ENCODE results near the gene PVALB. TPM values are rescaled to one million over a fixed set of nuclear protein-coding genes. Genes with fewer than 3 reads are reported as not detected.
A peak's percentile ranks its signal among the peaks of the same experiment; 100 is the strongest.

The PVALB gene
- not detected for total RNA-seq

DNA sequence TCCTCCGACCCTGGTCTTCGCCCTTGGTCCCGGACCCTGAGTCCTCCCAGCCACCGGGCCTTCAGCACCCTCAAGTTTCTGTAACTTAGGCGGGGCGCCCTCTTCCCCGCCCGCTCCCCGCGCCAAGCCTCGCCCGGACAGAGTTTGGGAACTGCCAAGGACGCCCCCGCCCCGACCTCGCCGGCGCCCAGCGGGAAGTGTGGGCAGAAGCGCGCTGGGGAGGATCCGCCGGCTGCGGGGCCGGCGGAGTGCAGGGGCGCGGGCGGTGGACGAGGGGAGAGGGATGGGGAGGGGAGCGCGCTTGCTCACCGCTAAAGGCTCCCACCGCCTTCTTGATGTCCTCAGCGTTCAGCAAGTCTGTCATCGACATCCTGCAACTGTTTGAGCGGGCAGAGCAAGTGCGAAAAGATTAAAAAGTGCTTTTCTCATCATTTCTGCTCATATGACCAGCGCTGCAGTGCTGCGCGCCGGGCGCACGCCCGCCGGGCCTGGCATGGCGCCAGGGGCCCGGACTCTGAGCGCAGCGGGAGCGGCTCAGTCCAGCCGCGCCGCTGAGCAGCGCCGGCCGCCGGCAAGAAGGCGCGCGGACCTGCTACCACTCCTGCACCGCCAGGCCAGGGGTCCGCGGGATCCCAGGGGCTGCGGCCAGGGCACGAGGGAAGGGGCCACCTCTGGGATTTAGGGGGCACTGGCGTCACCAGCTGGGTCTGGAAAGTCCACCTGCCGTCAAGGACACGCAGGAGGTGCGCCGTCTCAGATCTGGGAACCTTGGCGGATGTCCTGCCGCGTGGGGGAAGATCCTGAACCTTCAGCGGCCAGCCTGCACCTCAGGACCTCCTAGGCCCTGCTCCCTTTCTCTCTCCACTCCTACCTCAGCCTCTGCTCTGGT is at the start of gene PVALB:
TSS of gene PVALB (minus strand) at position 400 of the 889 bp plus-strand sequence. CDS start at position 370, 30 bp downstream.
- H3K27me3 Mint-ChIP-seq, result peaks cover 72% of the 10 kb centered on the region
- no peak within 1 kb of the TSS for H3K4me3 Mint-ChIP-seq
- CTCF ChIA-PET, result interaction anchor here (1.1 kb wide), 1 partner anchor 36 kb away, joined by 3 read pairs; no protein-coding TSS in a partner anchor
- no peaks in the 10 kb centered on the region for H3K9me3 Mint-ChIP-seq
- H3K4me1 Mint-ChIP-seq, result peaks cover 2% of the 10 kb centered on the region
- no peak within 1 kb of the TSS for H3K27ac Mint-ChIP-seq
- H3K36me3 Mint-ChIP-seq (ENCODE audit: low read depth), result no peaks in the 10 kb centered on the region
- POLR2A ChIA-PET, result no interaction called here
- DNase-seq, result no peak

DNA sequence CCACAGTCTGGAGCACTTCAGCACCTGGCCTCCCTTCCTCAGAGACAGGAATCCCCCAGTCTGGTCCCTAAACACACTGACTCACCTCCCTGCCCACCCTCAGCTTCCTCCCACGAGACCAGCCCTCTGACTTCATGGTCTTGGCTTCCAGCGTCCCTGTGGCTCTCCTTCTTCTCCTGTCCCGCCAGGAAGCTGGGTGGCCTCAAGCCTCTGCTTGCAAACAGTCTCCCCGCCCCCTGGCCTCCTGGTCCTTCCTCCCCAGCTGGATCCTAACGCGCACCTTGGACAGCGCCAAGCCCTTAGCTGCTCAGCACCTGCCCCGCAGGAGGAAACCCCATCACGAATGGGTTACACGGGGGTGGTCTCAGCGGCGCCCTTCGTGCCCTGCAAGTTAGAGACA is 48.5 kb upstream of the PVALB start:
- CTCF ChIA-PET, result interaction anchor here (2.1 to 3.5 kb wide), 2 partner anchors 9 to 12 kb away, joined by 8 to 23 read pairs; no protein-coding TSS in a partner anchor
- Mint-ChIP-seq H3K4me1 (peaks cover 47% of the 10 kb centered on the region), H3K9me3 (no peaks in the 10 kb centered on the region), H3K36me3 (ENCODE audit: low read depth) (peaks cover 58% of the 10 kb centered on the region), H3K27me3 (no peaks in the 10 kb centered on the region), H3K4me3 (no peak overlapping the region), H3K27ac (no peak overlapping the region)
- POLR2A ChIA-PET, result interaction anchor here (1.3 kb wide), 1 partner anchor 11 kb away, joined by 4 read pairs; no protein-coding TSS in a partner anchor
- no peak for DNase-seq

DNA sequence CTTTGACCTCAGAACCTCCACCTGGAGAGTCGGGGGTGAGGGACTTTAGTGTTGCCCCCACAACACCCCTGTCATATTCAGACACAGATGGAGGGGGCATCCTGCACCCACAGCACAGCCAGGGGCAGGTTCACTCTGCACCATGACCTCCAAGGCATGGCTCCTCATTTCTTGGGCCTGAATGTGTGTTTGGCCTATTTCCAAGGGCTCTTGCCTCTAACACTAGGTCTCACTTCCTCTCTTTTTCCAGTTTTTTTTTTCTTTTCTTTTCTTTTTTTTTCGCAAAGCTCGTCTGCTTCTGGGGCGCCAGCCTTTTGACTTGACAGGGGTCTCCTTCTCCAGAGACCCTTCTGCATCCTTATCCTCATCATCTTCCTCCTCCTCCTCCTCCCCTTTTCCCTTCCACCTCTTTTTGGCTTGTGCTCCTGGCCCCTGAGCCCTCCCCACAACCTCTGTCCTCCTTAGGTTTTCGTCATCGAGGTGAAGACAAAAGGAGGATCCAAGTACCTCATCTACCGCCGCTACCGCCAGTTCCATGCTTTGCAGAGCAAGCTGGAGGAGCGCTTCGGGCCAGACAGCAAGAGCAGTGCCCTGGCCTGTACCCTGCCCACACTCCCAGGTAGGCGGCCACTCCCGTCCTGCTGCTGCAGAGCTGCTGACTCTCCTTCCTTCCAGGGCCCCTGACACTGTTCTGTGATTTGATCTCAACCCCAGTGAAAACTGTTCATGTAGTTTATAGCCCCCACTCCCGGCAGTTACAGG is 47.8 kb upstream of the PVALB start:
- no peak overlapping the region for H3K27ac Mint-ChIP-seq
- H3K4me3 Mint-ChIP-seq, result no peak overlapping the region
- H3K27me3 Mint-ChIP-seq, result no peaks in the 10 kb centered on the region
- POLR2A ChIA-PET, result interaction anchor here (1.3 kb wide), 1 partner anchor 11 kb away, joined by 4 read pairs; no protein-coding TSS in a partner anchor
- H3K9me3 Mint-ChIP-seq, result no peaks in the 10 kb centered on the region
- H3K4me1 Mint-ChIP-seq, result peaks cover 52% of the 10 kb centered on the region
- peaks cover 58% of the 10 kb centered on the region for H3K36me3 Mint-ChIP-seq (ENCODE audit: low read depth)
- CTCF ChIA-PET, result interaction anchor here (1.4 to 3.5 kb wide), 2 partner anchors 8 to 9 kb away, joined by 3 to 23 read pairs; no protein-coding TSS in a partner anchor
- DNase-seq, result no peak

DNA sequence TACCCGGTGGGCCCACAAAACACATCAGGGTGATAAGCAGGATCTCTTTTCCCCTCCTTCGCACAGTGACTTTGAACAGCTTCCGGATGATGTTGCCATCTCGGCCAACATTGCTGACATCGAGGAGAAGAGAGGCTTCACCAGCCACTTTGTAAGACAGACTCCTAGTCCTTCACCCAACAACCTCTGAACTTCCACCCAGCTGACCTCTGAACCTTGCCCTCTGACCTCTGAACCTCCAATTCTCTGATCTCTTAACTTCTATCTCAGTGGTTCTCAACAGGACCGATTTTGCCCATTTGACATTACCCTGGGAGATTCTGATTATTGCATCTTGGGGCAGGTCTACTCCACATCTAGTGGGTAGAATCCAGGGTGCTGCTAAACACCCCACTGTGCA is 47.1 kb upstream of the PVALB start:
- Mint-ChIP-seq H3K36me3 (ENCODE audit: low read depth) (peaks cover 52% of the 10 kb centered on the region), H3K9me3 (no peaks in the 10 kb centered on the region), H3K27ac (no peak overlapping the region), H3K27me3 (no peaks in the 10 kb centered on the region), H3K4me1 (peaks cover 59% of the 10 kb centered on the region), H3K4me3 (no peak overlapping the region)
- CTCF ChIA-PET, result interaction anchor here (1.4 to 3.5 kb wide), 2 partner anchors 7 to 10 kb away, joined by 3 to 23 read pairs; no protein-coding TSS in a partner anchor
- POLR2A ChIA-PET, result no interaction called here
- DNase-seq, result no peak

- Mint-ChIP-seq H3K36me3 (ENCODE audit: low read depth) (peaks cover 51% of the 10 kb centered on the region), H3K27me3 (no peaks in the 10 kb centered on the region), H3K9me3 (no peaks in the 10 kb centered on the region), H3K27ac (no peak overlapping the region), H3K4me1 (peaks cover 65% of the 10 kb centered on the region), H3K4me3 (no peak overlapping the region)
- POLR2A ChIA-PET, result no interaction called here
- CTCF ChIA-PET, result interaction anchor here (1.4 kb wide), 1 partner anchor 10 kb away, joined by 3 read pairs; no protein-coding TSS in a partner anchor
- no peak for DNase-seq
These were observed 46.4 kb upstream of the PVALB start for GRCh38 chr22:36863281-36863680.

- H3K4me3 Mint-ChIP-seq, result peak overlapping the region; percentile 73
- no peak for DNase-seq
- POLR2A ChIA-PET, result interaction anchor here (0.8 to 3.8 kb wide), 14 partner anchors 8 to 333 kb away, joined by 3 to 29 read pairs (median 6); partner anchors contain the start of genes IFT27 and IL2RB
- peaks cover 71% of the 10 kb centered on the region for H3K4me1 Mint-ChIP-seq
- peak overlapping the region; percentile 98 for H3K27ac Mint-ChIP-seq
- no peaks in the 10 kb centered on the region for H3K9me3 Mint-ChIP-seq
- peaks cover 44% of the 10 kb centered on the region for H3K36me3 Mint-ChIP-seq (ENCODE audit: low read depth)
- H3K27me3 Mint-ChIP-seq, result no peaks in the 10 kb centered on the region
- CTCF ChIA-PET, result interaction anchor here (1.1 to 4.6 kb wide), 6 partner anchors 9 to 337 kb away, joined by 3 to 36 read pairs (median 14); partner anchors contain the start of gene IFT27
These were observed 45.7 kb upstream of the PVALB start for GRCh38 chr22:36862251-36863242.

GRCh38 chr22:36860821-36861659 is 44.2 kb upstream of the PVALB start, which contains the start of gene NCF4:
Gene NCF4, plus strand, starts transcription at chr22:36861006. Its CDS starts 166 bp downstream, at chr22:36861172.
- POLR2A ChIA-PET, result interaction anchor here (0.6 to 3.8 kb wide), 24 partner anchors 8 to 449 kb away, joined by 3 to 29 read pairs (median 4); partner anchors contain the start of genes EIF3D, IFT27 and IL2RB
- peaks cover 34% of the 10 kb centered on the region for H3K36me3 Mint-ChIP-seq (ENCODE audit: low read depth)
- no peaks in the 10 kb centered on the region for H3K27me3 Mint-ChIP-seq

DNA sequence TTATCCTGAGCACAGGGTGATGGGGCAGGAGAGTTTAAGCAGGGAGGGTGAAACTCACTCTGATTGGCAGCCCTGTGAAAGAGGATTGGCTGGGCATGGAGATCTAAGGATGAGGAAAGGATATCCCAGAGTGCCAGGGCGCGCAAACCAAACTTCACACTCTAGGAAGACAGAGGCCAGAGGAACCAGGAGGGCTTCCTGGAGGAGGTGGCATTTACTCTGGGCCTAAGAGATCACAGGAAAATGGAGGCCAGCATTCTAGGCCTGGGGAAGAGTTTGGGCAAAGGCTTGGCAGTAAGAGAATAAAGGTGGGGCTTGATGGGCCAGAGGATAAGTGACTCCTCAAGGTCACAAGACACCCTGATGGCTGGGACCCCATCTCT is 43.6 kb upstream of the PVALB start:
- Mint-ChIP-seq H3K36me3 (ENCODE audit: low read depth) (peaks cover 28% of the 10 kb centered on the region), H3K4me3 (peak overlapping the region; percentile 73), H3K9me3 (no peaks in the 10 kb centered on the region), H3K4me1 (peaks cover 77% of the 10 kb centered on the region), H3K27me3 (no peaks in the 10 kb centered on the region), H3K27ac (peak overlapping the region; percentile 98)
- CTCF ChIA-PET, result interaction anchor here (1.1 to 4.6 kb wide), 8 partner anchors 11 to 185 kb away, joined by 3 to 36 read pairs (median 8); partner anchors contain the start of gene IFT27
- no peak for DNase-seq
- POLR2A ChIA-PET, result interaction anchor here (0.6 to 3.8 kb wide), 19 partner anchors 10 to 449 kb away, joined by 3 to 29 read pairs (median 5); partner anchors contain the start of genes EIF3D and IFT27

More at GRCh38 chr22:36860821-36861659, 44.2 kb upstream of the PVALB start, which contains the start of gene NCF4:
- Mint-ChIP-seq H3K9me3 (no peaks in the 10 kb centered on the region), H3K27ac (peak within 1 kb of the TSS; percentile 98), H3K4me3 (peak within 1 kb of the TSS; percentile 73), H3K4me1 (peaks cover 79% of the 10 kb centered on the region)
- CTCF ChIA-PET, result interaction anchor here (0.9 to 4.6 kb wide), 10 partner anchors 8 to 339 kb away, joined by 3 to 36 read pairs (median 8); partner anchors contain the start of gene IFT27
- DNase-seq, result peak; percentile 76

- Mint-ChIP-seq H3K27ac (peak overlapping the region; percentile 98), H3K4me3 (peak overlapping the region; percentile 73), H3K36me3 (ENCODE audit: low read depth) (peaks cover 24% of the 10 kb centered on the region), H3K4me1 (peaks cover 72% of the 10 kb centered on the region), H3K27me3 (no peaks in the 10 kb centered on the region), H3K9me3 (no peaks in the 10 kb centered on the region)
- DNase-seq, result no peak
- POLR2A ChIA-PET, result interaction anchor here (1.0 to 3.8 kb wide), 9 partner anchors 10 to 383 kb away, joined by 3 to 29 read pairs (median 6); partner anchors contain the start of gene IFT27
- CTCF ChIA-PET, result interaction anchor here (1.2 to 4.6 kb wide), 8 partner anchors 11 to 340 kb away, joined by 3 to 36 read pairs (median 10); partner anchors contain the start of gene IFT27
These were observed 43.2 kb upstream of the PVALB start for GRCh38 chr22:36860017-36860416.

GRCh38 chr22:36858966-36859365 is 42.1 kb upstream of the PVALB start:
- DNase-seq, result no peak
- ChIA-PET POLR2A (interaction anchor here (3.8 kb wide), 1 partner anchor 15 kb away, joined by 29 read pairs; no protein-coding TSS in a partner anchor), CTCF (interaction anchor here (1.2 to 4.6 kb wide), 8 partner anchors 15 to 341 kb away, joined by 3 to 36 read pairs (median 10); partner anchors contain the start of gene IFT27)
- H3K36me3 Mint-ChIP-seq (ENCODE audit: low read depth), result peaks cover 14% of the 10 kb centered on the region
- H3K4me3 Mint-ChIP-seq, result no peak overlapping the region
- peaks cover 68% of the 10 kb centered on the region for H3K4me1 Mint-ChIP-seq
- H3K27me3 Mint-ChIP-seq, result no peaks in the 10 kb centered on the region
- no peaks in the 10 kb centered on the region for H3K9me3 Mint-ChIP-seq
- peak overlapping the region; percentile 47 for H3K27ac Mint-ChIP-seq
